Transverse colon (tissue), 4 donors: ENCODE results near the gene C11orf91. TPM values are rescaled to one million over a fixed set of nuclear protein-coding genes. Genes with fewer than 3 reads are reported as not detected.
A peak's percentile ranks its signal among the peaks of the same experiment; 100 is the strongest.

Experiments used
- DNase-seq: peaks from one replicate; pipeline ENCODE4 v3.0.0-alpha.2; 2019
- H3K27ac ChIP-seq, 4 donors: fragments of 200-600 bp; sonication (generic); 2 replicates each; pipeline ENCODE4 v1.5.1; 2016 to 2018; ENCODE audit warnings: inconsistent platforms in 4 of 4
- H3K27me3 ChIP-seq: fragments of 200-600 bp; sonication (generic); 2 replicates; pipeline ENCODE4 v1.5.1; 2017; ENCODE audit warnings: inconsistent platforms
- H3K36me3 ChIP-seq, 4 donors: fragments of 200-600 bp; sonication (generic); 2 replicates each; pipeline ENCODE4 v1.5.1; 2017 to 2019; ENCODE audit warnings: inconsistent platforms in 4 of 4
- H3K4me1 ChIP-seq, 4 donors: fragments of 200-600 bp; sonication (generic); 2 replicates each; pipeline ENCODE4 v1.5.1; 2017 to 2020; ENCODE audit warnings: inconsistent platforms in 4 of 4
- H3K4me3 ChIP-seq, 4 donors: fragments of 200-600 bp; sonication (generic); 1 replicate in 1 of 4; 2 replicates in 3 of 4; pipeline versions ENCODE4 v1.5.1 to v1.6.1; 2017 to 2019; ENCODE audit warnings: inconsistent platforms in 4 of 4
- H3K9me3 ChIP-seq, 2 donors: fragments of 200-600 bp; sonication (generic); 2 replicates each; pipeline ENCODE4 v1.5.1; 2017 to 2019; ENCODE audit warnings: inconsistent platforms in 2 of 2
- CTCF ChIP-seq, 5 experiments: fragments of 200-600 bp in 3 of 5; fragments of 450-650 bp in 2 of 5; sonication (generic) in 3 of 5; IDR thresholded peaks; 1 replicate in 2 of 5; 2 replicates in 3 of 5; pipeline ENCODE4 v1.5.1; 2016 to 2017; ENCODE audit warnings: antibody characterized with exemption in 5 of 5, inconsistent platforms in 3 of 5, mild to moderate bottlenecking in 2 of 5, moderate library complexity in 1 of 5
- EP300 ChIP-seq: sonication (generic); formaldehyde crosslinking; IDR thresholded peaks from one replicate; pipeline ENCODE4 v1.6.1; 2017; ENCODE audit warnings: antibody characterized with exemption, low read depth
- POLR2A ChIP-seq: fragments of 450-650 bp; IDR thresholded peaks from one replicate; pipeline ENCODE4 v1.6.1; 2016; ENCODE audit warnings: antibody characterized with exemption, mild to moderate bottlenecking, moderate library complexity
- POLR2AphosphoS5 ChIP-seq, 3 donors: sonication (generic); formaldehyde crosslinking; IDR thresholded peaks; one replicate each; pipeline ENCODE4 v1.6.1; 2016; ENCODE audit warnings: antibody characterized with exemption in 3 of 3
- WGBS, 2 donors: methylation state at CpG; one replicate each; pipeline ENCODE4 v1.1.5; 2018; ENCODE audit warnings: low coverage in 1 of 2; 5-methylcytosine and 5-hydroxymethylcytosine counted together
- in situ Hi-C, 4 donors: fragments of 200-750 bp; cut with MboI; loops; one replicate each; pipeline versions ENCODE4 v1.15.0 to v1.15.1; 2017; ENCODE audit warnings: low sequenced_read_pairs in 3 of 4, low pct_ligation_motif_present in 1 of 4, low pct_unique_long_range_greater_than_20kb in 1 of 4
- intact Hi-C: fragments of 100-400 bp; cut with DNase I; formaldehyde crosslinking; loops from one replicate; pipeline ENCODE4 v1.15.1; 2023; ENCODE audit warnings: low total_unique reads
- total RNA-seq, 4 donors: library from RNA; depleted of rRNA; stranded (reverse); fragments of >200 nt; gene quantifications; one replicate each; pipeline ENCODE4 v1.1.0, GENCODE V29; 2016

The C11orf91 gene
- total RNA-seq, 4 donors from 2014 or later = not detected

- in situ Hi-C loops (loop anchor here in 1 of 4 donors (25.0 kb wide), 1 partner anchor 330 kb away; no protein-coding TSS in a partner anchor), intact Hi-C loops (no loop called here)
- H3K36me3 ChIP-seq = no peaks in the 10 kb centered on the region
- 53 to 60% methylated on average over 5 of the region's 5 CpGs for WGBS, 2 donors
- H3K27ac ChIP-seq = peak overlapping the region; percentile 78 to 88 (median 86)
- H3K4me3 ChIP-seq = no peak overlapping the region
- no peaks in the 10 kb centered on the region for H3K9me3 ChIP-seq
- peaks cover 16 to 39% (median 33%) of the 10 kb centered on the region in 4 donors for H3K4me1 ChIP-seq
- TF ChIP-seq EP300 = no peak
- TF ChIP-seq POLR2AphosphoS5 (IDR thresholded peaks at IDR 0.05) = no peak
- TF ChIP-seq POLR2A = no peak
- no peak for TF ChIP-seq CTCF (IDR thresholded peaks at IDR 0.05)
- H3K27me3 ChIP-seq = no peaks in the 10 kb centered on the region
- no peak for DNase-seq
Observed at GRCh38 chr11:33692541-33692940, 8.1 kb downstream of the C11orf91 start.

GRCh38 chr11:33692013-33692504 is 8.6 kb downstream of the C11orf91 start:
- peak; percentile 59 for DNase-seq
- H3K4me3 ChIP-seq = no peak overlapping the region
- intact Hi-C loops = no loop called here
- WGBS, 2 donors = 11 to 13% methylated on average over 2 to 9 of the region's 9 CpGs
- peaks cover 0 to 3% of the 10 kb centered on the region in 2 donors for H3K9me3 ChIP-seq
- no peaks in the 10 kb centered on the region for H3K27me3 ChIP-seq
- TF ChIP-seq CTCF (IDR thresholded peaks at IDR 0.05) = no peak
- TF ChIP-seq EP300 = no peak
- TF ChIP-seq POLR2AphosphoS5 (IDR thresholded peaks at IDR 0.05) = peak; percentile 34 to 84 (median 64)
- TF ChIP-seq POLR2A = peak; percentile 34
- no peaks in the 10 kb centered on the region for H3K36me3 ChIP-seq
- peak overlapping the region; percentile 78 to 88 (median 86) for H3K27ac ChIP-seq
- H3K4me1 ChIP-seq = peaks cover 16 to 39% (median 32%) of the 10 kb centered on the region in 4 donors
- in situ Hi-C loops = loop anchor here in 1 of 4 donors (25.0 kb wide), 1 partner anchor 330 kb away; no protein-coding TSS in a partner anchor

GRCh38 chr11:33691066-33691864 is 9.4 kb downstream of the C11orf91 start:
- Histone ChIP-seq H3K4me1 (peaks cover 16 to 39% (median 31%) of the 10 kb centered on the region in 4 donors), H3K4me3 (no peak overlapping the region), H3K36me3 (no peaks in the 10 kb centered on the region), H3K27me3 (no peaks in the 10 kb centered on the region), H3K27ac (peak overlapping the region; percentile 78 to 88 (median 86)), H3K9me3 (peaks cover 0 to 3% of the 10 kb centered on the region in 2 donors)
- in situ Hi-C loops (loop anchor here in 1 of 4 donors (25.0 kb wide), 1 partner anchor 329 kb away; no protein-coding TSS in a partner anchor), intact Hi-C loops (no loop called here)
- TF ChIP-seq POLR2A (no peak), EP300 (no peak), POLR2AphosphoS5 (IDR thresholded peaks at IDR 0.05) (peak in 1 of 3 donors; percentile 6)
- DNase-seq = peak; percentile 11
- WGBS, 2 donors = 37 to 60% methylated on average over 4 to 6 of the region's 6 CpGs

GRCh38 chr11:33690290-33691065 is 10.1 kb downstream of the C11orf91 start:
- in situ Hi-C loops = loop anchor here in 1 of 4 donors (25.0 kb wide), 1 partner anchor 328 kb away; no protein-coding TSS in a partner anchor
- no peak overlapping the region for H3K4me3 ChIP-seq

More at GRCh38 chr11:33690290-33691065, 10.1 kb downstream of the C11orf91 start:
- Histone ChIP-seq H3K9me3 (peaks cover 0 to 3% of the 10 kb centered on the region in 2 donors), H3K36me3 (no peaks in the 10 kb centered on the region), H3K4me1 (peaks cover 16 to 39% (median 31%) of the 10 kb centered on the region in 4 donors), H3K27ac (peak overlapping the region; percentile 78 to 88 (median 86)), H3K27me3 (no peaks in the 10 kb centered on the region)
- intact Hi-C loops = no loop called here
- no peak for DNase-seq
- TF ChIP-seq POLR2AphosphoS5 (IDR thresholded peaks at IDR 0.05) (peak in 2 of 3 donors; percentile 45 to 54), EP300 (peak; percentile 40), POLR2A (no peak)
- WGBS, 2 donors = 25 to 63% methylated on average over 2 to 8 of the region's 8 CpGs
